CD4-positive, alpha-beta T cell treated with Interleukin-21 for 1 hour (primary cell): ENCODE results near the gene KDM4D.
"Not testable (repeated sequence)": the region's sequence is repeated elsewhere in the genome, so short reads cannot be mapped to it uniquely, and the experiment has no call there.

Experiments used
- DNase-seq: peaks from one replicate; pipeline ENCODE4 v3.0.0-alpha.2; 2020

KDM4D gene

DNA sequence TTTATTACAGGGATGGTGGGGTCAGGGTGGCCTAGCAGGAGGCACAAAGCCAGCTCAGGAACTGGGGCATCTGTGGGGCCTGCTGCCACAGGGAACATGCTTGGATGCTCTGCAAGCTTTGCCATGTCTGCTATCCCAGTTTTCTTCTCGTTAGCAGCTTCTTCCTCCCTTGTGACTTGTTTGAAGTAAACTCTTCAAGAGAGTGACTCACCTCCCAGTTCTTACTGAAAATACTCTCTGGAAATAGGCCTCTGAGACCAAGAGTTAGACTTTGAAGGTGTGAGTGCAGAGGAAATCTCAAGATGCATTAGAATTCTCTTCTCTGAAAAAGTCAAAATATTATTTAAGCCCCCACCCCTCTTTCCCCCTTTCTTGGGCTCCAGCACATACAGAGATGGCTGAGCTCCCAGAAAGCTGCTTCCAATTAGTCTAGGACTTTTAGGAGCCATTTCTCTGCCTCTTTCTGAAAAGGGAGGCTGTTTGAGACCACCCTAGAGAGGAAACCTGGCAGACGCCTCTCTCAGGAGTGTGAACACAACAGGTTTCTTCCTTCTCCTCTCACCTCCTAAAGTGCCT is 15.3 kb upstream of the KDM4D start:
- no peak for DNase-seq

- no peak for DNase-seq
Measured at GRCh38 chr11:94959179-94959578, 14.3 kb upstream of the KDM4D start.

GRCh38 chr11:94960488-94960887 is 13.0 kb upstream of the KDM4D start:
- no peak for DNase-seq

DNA sequence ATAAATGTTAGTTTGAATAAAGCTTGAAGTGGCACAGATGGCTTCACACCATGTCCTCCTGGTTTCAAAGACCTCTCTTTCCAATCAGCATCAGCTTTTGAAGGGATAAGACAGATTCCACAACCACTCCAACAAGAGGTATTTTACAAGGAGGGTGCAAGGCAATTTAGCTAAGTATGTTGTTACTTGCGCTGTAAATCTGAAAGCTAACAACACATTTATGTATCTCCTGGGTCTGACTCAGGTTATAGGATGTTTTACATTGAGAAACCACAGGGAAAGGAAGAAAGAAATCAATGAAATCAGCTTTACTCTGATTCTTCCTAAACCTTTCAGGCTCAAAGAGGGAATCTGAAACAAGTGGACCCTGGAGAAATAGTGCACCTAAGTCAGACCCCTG is 12.3 kb upstream of the KDM4D start:
- DNase-seq, result no peak

GRCh38 chr11:94964934-94965333 is 8.6 kb upstream of the KDM4D start:
- DNase-seq, result no peak

- no peak for DNase-seq
Measured at GRCh38 chr11:94968334-94968958, 5.1 kb upstream of the KDM4D start.

DNA sequence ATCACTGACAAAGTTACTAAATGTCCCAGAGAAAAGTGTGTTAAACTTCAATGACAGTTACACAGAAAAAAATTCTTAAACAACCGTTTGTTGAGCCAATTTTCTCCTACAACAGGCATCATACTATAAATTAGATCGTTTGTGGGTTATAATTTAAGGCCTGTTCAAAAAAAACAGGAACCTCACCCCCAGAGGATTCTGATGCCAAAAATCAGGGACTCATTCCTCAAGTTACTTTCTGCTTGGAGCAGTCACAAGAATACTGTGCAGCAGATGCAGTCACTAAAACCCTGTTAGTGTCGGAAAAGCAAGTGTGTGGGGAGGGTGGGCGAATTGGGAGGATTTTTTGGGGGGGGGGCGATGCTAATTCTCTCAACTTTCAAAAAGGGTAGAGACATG is 810 bp upstream of the KDM4D start:
- no peak for DNase-seq

DNA sequence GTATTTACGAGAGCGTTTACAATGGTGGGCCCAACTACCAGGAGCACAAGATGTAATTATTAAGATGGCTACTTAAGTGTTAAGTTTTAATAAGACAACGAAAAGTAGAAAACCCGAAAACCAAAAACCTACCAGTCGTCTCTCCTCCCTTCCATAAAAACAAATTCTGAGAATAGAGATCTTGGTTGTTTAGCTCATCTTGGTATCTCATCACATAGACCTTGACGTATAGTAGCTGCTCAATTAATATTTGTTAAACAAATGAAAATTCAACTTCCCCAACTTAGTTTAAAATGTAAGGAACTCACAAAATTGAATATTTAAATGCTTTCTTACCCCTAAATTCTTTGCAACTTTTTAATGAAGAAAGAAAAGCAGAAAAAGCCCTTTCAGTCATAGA is 669 bp downstream of the KDM4D start:
- no peak for DNase-seq

GRCh38 chr11:94975599-94975998 is 2.1 kb downstream of the KDM4D start:
- no peak for DNase-seq

DNA sequence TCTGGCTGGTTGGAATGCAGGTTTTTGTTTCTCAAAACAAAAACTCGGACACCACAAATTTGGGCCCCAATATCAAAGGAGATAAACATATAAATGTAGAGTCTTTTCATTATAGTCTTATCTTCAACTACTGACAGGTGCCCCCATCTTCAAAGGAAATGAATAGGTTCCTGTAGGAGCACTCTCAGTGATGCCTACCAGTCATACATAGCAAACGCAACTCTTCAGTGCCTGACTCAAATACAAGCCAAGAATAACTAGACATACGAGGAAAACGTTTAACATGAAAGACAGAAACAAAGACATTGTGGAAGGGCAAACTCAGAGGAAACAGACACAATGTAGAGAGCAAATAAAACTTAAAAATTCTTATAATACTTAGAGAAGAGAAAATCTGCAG is 13.9 kb downstream of the KDM4D start:
- no peak for DNase-seq

- DNase-seq, result no peak
Measured at GRCh38 chr11:94988748-94989147, 15.2 kb downstream of the KDM4D start.

DNA sequence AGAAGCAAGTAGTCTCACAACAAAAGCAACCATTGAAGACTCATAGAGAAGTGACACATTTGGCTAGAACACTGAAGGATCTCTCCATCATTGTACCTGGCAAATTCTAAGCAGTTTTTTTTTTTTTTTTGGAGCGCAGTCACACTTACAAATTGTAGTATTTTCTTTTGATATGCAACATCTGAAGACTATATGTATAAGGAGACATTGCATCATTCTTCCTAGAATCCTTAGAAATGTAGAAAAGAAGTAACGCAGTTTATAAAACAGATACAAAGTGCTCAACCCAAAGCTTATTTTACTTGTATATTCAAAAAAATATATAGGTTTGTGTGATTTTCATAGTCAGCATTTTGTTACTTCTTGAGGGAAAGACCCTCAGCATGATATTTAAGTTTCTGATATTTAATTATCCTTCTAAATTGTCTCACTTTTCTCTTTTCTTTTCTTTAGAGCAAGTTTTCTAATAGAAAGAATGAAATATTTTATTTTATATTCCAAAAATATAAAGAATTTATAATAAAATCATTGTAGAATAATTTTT is 20.0 kb downstream of the KDM4D start:
- no peak for DNase-seq

DNA sequence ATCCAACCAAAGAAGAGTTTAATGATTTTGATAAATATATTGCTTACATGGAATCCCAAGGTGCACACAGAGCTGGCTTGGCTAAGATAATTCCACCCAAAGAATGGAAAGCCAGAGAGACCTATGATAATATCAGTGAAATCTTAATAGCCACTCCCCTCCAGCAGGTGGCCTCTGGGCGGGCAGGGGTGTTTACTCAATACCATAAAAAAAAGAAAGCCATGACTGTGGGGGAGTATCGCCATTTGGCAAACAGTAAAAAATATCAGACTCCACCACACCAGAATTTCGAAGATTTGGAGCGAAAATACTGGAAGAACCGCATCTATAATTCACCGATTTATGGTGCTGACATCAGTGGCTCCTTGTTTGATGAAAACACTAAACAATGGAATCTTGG is 23.9 kb downstream of the KDM4D start:
- DNase-seq, result no peak

GRCh38 chr11:94998285-94998684 is 24.8 kb downstream of the KDM4D start:
- no peak for DNase-seq

DNA sequence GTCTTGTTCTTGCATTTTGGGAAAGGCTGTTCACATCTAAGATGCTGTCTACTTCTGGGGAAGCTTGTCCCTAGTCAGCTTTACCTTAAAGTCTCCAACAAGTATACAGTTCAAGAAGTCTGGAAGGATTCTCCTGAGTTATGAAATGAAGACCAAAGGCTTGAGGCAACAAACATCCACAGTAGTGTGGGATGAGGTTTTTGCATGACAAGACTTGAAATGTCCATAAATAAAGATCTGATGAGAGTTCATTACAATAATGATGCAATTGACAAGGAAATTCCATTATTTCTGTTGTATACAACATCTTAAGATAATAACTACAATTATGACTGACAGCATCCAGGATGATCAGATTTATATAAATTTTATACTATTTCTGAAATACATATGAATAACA is 30.2 kb downstream of the KDM4D start:
- DNase-seq, result no peak

DNA sequence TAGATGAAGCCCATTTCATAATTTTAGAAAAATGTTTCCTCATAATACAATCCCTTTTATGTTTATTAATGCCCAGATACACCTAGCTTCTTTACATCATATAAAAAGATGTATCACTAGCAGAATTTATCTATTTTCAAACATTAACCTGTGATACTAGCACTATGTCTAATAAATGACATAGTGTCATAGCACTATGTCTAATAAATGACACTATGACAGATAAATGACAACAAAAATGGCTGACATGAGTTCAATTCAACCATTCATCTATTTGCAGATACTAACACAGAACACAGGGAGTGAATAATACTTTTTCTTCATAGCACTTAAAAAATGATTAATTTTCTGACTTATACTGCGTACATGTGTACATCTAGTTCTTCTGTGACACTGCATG is 32.1 kb downstream of the KDM4D start:
- DNase-seq, result no peak

- no peak for DNase-seq
Measured at GRCh38 chr11:95011376-95011775, 37.9 kb downstream of the KDM4D start.

- no peak for DNase-seq
Measured at GRCh38 chr11:95014184-95014821, 40.8 kb downstream of the KDM4D start.

DNA sequence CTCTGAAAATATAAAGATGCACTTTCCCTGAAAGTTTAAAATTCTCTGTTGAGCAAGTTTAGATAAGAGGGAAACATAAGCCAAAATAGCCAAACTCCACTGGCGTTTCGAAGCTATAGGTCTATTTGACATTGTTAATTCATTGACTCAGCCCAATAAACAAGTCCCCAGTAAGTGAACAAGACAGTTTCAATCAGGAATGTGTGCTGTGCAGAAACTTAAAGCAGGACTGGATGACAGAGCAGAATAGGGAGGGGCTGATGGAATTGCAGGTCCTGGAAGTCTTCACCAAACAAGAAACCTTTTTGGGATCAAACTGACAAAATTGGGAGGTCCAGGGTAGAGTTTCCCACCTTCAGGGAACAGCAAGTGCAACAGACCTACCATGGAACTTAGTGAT is 42.6 kb downstream of the KDM4D start:
- no peak for DNase-seq

- not testable (repeated sequence) for DNase-seq
Measured at GRCh38 chr11:95021468-95021867, 48.0 kb downstream of the KDM4D start.

- no peak for DNase-seq
Measured at GRCh38 chr11:95024958-95025357, 51.4 kb downstream of the KDM4D start, which contains the start of gene KDM4E. Gene KDM4E (plus strand): TSS chr11:95025258. CDS start chr11:95025558, 300 bp downstream.

GRCh38 chr11:95025594-95025993 is 52.1 kb downstream of the KDM4D start:
- DNase-seq, result not testable (repeated sequence)

GRCh38 chr11:95028357-95028756 is 54.8 kb downstream of the KDM4D start:
- no peak for DNase-seq

DNA sequence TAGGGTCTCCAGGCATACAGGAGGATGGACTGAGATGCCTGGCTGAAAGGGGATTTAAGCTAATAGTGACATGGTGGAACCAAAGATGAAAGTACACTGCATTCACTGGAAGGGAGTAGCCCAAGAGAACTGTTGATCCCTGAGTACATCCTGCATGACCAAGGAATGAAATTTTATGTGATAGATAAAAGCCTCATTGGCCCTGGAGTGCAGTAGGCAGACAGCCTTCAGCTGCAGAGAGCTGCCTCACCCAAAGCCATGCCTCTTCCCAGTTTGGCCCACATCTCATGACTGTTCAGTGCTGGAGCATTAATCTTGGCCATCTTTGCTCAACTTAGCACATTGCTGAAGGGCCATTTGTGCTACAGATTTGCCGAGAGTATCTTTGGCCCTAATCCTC is 59.5 kb downstream of the KDM4D start:
- no peak for DNase-seq
